Measurements from ENCODE around the gene PLOD1. TPM values are rescaled to one million over a fixed set of nuclear protein-coding genes. Genes with fewer than 3 reads are reported as not detected.
"Not testable (repeated sequence)": the region's sequence is repeated elsewhere in the genome, so short reads cannot be mapped to it uniquely, and the experiment has no call there.

PLOD1 gene
- total RNA-seq, 1 experiment from 2014 or later: 80.2 TPM

- no peak overlapping the region for H3K27ac Mint-ChIP-seq (ENCODE audit: unreplicated experiment)
- H3K9me3 Mint-ChIP-seq (ENCODE audit: low read depth, unreplicated experiment): no peaks in the 10 kb centered on the region
- intact Hi-C loops (cut with micrococcal nuclease; ENCODE audit: unreplicated experiment): no loop called here
- CTCF ChIA-PET: no interaction called here
- no peaks in the 10 kb centered on the region for H3K4me1 Mint-ChIP-seq (ENCODE audit: low read depth, unreplicated experiment)
- no peak for TF ChIP-seq CTCF (IDR thresholded peaks at IDR 0.05; ENCODE audit: unreplicated experiment)
- no peak for DNase-seq
- H3K4me3 Mint-ChIP-seq (ENCODE audit: low read depth, unreplicated experiment): no peak overlapping the region
- peaks cover 3% of the 10 kb centered on the region for H3K27me3 Mint-ChIP-seq (ENCODE audit: unreplicated experiment)
- peaks cover 25% of the 10 kb centered on the region for H3K36me3 Mint-ChIP-seq (ENCODE audit: insufficient read depth, unreplicated experiment)
- BruUV-seq (replicated peaks): no TSS peak
These were observed 29.5 kb upstream of the PLOD1 start for GRCh38 chr1:11904978-11905377.

- BruUV-seq (replicated peaks): no TSS peak
- H3K36me3 Mint-ChIP-seq (ENCODE audit: insufficient read depth, unreplicated experiment): peaks cover 26% of the 10 kb centered on the region
- CTCF ChIA-PET: no interaction called here
- H3K4me1 Mint-ChIP-seq (ENCODE audit: low read depth, unreplicated experiment): no peaks in the 10 kb centered on the region
- no peaks in the 10 kb centered on the region for H3K9me3 Mint-ChIP-seq (ENCODE audit: low read depth, unreplicated experiment)
- no peaks in the 10 kb centered on the region for H3K27me3 Mint-ChIP-seq (ENCODE audit: unreplicated experiment)
- intact Hi-C loops (cut with micrococcal nuclease; ENCODE audit: unreplicated experiment): no loop called here
- H3K4me3 Mint-ChIP-seq (ENCODE audit: low read depth, unreplicated experiment): no peak overlapping the region
- no peak for TF ChIP-seq CTCF (IDR thresholded peaks at IDR 0.05; ENCODE audit: unreplicated experiment)
- DNase-seq: no peak
- H3K27ac Mint-ChIP-seq (ENCODE audit: unreplicated experiment): peak overlapping the region; percentile 30
These were observed 27.6 kb upstream of the PLOD1 start for GRCh38 chr1:11906870-11907269.

- BruUV-seq (replicated peaks): no TSS peak
- Mint-ChIP-seq H3K4me3 (ENCODE audit: low read depth, unreplicated experiment) (peak overlapping the region; percentile 78), H3K4me1 (ENCODE audit: low read depth, unreplicated experiment) (no peaks in the 10 kb centered on the region), H3K36me3 (ENCODE audit: insufficient read depth, unreplicated experiment) (peaks cover 26% of the 10 kb centered on the region), H3K27me3 (ENCODE audit: unreplicated experiment) (no peaks in the 10 kb centered on the region), H3K9me3 (ENCODE audit: low read depth, unreplicated experiment) (no peaks in the 10 kb centered on the region), H3K27ac (ENCODE audit: unreplicated experiment) (peak overlapping the region; percentile 100)
- TF ChIP-seq CTCF (IDR thresholded peaks at IDR 0.05; ENCODE audit: unreplicated experiment): no peak
- CTCF ChIA-PET: interaction anchor here (0.7 to 1.8 kb wide), 6 partner anchors 55 to 257 kb away, joined by 3 to 10 read pairs (median 4); partner anchors contain the start of genes CLCN6 and MTHFR
- peak; percentile 82 for DNase-seq
- intact Hi-C loops (cut with micrococcal nuclease; ENCODE audit: unreplicated experiment): loop anchor here (2.0 kb wide), 1 partner anchor 59 kb away; no protein-coding TSS in a partner anchor
These were observed 27.0 kb upstream of the PLOD1 start for GRCh38 chr1:11907275-11908094.

- Mint-ChIP-seq H3K4me1 (ENCODE audit: low read depth, unreplicated experiment) (no peaks in the 10 kb centered on the region), H3K9me3 (ENCODE audit: low read depth, unreplicated experiment) (no peaks in the 10 kb centered on the region), H3K4me3 (ENCODE audit: low read depth, unreplicated experiment) (peak overlapping the region; percentile 78), H3K27me3 (ENCODE audit: unreplicated experiment) (no peaks in the 10 kb centered on the region), H3K27ac (ENCODE audit: unreplicated experiment) (peak overlapping the region; percentile 100), H3K36me3 (ENCODE audit: insufficient read depth, unreplicated experiment) (peaks cover 26% of the 10 kb centered on the region)
- intact Hi-C loops (cut with micrococcal nuclease; ENCODE audit: unreplicated experiment): loop anchor here (2.0 kb wide), 1 partner anchor 59 kb away; no protein-coding TSS in a partner anchor
- TF ChIP-seq CTCF (IDR thresholded peaks at IDR 0.05; ENCODE audit: unreplicated experiment): no peak
- CTCF ChIA-PET: interaction anchor here (0.7 to 1.8 kb wide), 6 partner anchors 55 to 258 kb away, joined by 3 to 10 read pairs (median 4); partner anchors contain the start of genes CLCN6 and MTHFR
- TSS peak; percentile 100 for BruUV-seq (replicated peaks)
- DNase-seq: peak; percentile 62
These were observed 26.3 kb upstream of the PLOD1 start for GRCh38 chr1:11908095-11908675.

- intact Hi-C loops (cut with micrococcal nuclease; ENCODE audit: unreplicated experiment); H3K9me3 Mint-ChIP-seq (ENCODE audit: low read depth, unreplicated experiment); H3K27ac Mint-ChIP-seq (ENCODE audit: unreplicated experiment); H3K4me1 Mint-ChIP-seq (ENCODE audit: low read depth, unreplicated experiment); DNase-seq; H3K27me3 Mint-ChIP-seq (ENCODE audit: unreplicated experiment); H3K4me3 Mint-ChIP-seq (ENCODE audit: low read depth, unreplicated experiment); BruUV-seq (replicated peaks): not testable (repeated sequence)
- CTCF ChIA-PET: interaction anchor here (1.8 kb wide), 1 partner anchor 72 kb away, joined by 4 read pairs; no protein-coding TSS in a partner anchor
- H3K36me3 Mint-ChIP-seq (ENCODE audit: insufficient read depth, unreplicated experiment): peaks cover 26% of the 10 kb centered on the region
These were observed 23.6 kb upstream of the PLOD1 start for GRCh38 chr1:11910914-11911228.
